Dedifferentiated amniotic fluid mesenchymal stem cell (primary cell): ENCODE data around the gene SLCO3A1.

Experiments
- DNase-seq: peaks from one replicate; pipeline ENCODE4 v3.0.0-alpha.2; 2016; ENCODE audit errors: extremely low spot score

Gene SLCO3A1

GRCh38 chr15:92002666-92003065, 149.2 kb downstream of the SLCO3A1 start:
- DNase-seq, result no peak

GRCh38 chr15:92003515-92004067, 150.1 kb downstream of the SLCO3A1 start:
- DNase-seq, result no peak

- DNase-seq, result no peak
Observed at GRCh38 chr15:92005154-92005553, 151.6 kb downstream of the SLCO3A1 start.

DNA sequence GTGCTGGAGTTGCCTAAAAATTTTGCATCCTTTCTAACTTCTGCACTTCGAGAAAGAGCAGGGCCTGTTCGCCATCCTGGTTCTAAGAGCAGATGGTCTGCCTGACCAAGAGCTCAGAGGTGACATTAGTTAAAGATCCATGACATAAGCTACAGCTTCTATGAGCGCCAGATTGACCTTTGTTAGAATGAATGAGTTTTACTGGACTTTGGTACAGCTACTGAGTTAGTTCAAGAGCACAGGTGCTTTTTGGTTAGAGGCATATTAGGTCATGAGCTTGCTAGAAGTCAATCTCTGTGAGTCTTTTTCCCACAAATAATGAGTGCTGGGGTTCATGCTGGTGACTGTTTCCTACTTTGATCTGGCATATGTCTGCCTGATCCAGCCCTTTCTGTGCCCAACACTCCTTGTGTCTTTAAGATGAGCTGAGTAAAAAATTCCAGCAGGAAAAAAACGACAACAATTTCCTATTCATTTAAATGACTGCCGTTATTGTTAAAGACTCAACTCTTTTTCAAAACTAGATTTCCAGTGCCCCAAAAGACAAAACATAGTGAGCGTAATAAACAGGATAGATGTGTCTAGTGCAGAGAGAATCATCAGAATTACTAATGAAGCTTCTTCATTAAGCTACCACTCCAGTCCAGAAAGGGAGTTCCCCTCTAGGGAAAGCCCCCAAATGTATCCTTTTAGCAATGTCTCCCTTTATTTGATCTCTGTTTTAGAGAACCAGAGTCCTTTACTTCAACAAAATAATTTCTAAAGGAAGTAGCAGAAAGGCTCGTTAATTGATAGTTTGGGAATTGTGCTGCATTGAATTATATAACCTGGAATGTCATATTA, 152.9 kb downstream of the SLCO3A1 start:
- no peak for DNase-seq

- no peak for DNase-seq
Observed at GRCh38 chr15:92009162-92009561, 155.7 kb downstream of the SLCO3A1 start.

DNA sequence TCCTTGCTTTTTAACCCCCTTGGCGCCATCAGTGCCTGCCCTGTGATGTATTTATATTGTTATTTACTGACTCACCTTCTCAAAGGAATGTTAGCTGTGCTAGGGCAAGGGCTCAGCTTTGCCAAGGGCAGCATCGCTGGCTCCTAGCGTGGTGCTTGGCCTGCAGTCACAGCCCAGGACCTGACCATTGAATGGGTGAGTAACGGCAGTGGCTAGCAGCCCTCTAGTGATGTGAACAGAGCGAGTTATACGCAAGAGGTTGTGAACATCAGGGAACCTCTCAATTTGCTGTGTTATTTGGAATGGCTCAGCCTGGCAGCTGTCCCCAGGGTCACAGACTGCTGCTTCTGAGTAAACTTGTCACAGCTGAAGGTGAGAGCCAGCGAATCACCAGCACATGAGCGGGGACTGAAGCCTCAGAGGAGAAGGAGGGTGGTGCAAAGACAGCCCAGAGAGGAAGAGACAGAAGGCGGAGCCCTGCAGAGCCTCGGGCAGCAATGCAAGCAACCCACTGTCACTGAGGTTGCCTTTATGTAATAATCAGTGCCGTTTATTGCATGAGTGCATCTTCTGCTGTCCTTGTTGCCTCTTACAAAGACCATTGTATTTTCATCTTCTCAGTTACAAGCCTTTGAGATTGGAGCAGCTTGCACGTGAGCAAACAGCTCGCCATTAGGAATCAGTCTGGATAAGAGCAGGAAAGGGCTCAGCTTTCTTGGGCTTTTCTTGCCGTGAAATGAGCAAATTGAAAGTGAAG, 158.3 kb downstream of the SLCO3A1 start:
- DNase-seq, result no peak

- no peak for DNase-seq
Observed at GRCh38 chr15:92012368-92012629, 158.8 kb downstream of the SLCO3A1 start.

DNA sequence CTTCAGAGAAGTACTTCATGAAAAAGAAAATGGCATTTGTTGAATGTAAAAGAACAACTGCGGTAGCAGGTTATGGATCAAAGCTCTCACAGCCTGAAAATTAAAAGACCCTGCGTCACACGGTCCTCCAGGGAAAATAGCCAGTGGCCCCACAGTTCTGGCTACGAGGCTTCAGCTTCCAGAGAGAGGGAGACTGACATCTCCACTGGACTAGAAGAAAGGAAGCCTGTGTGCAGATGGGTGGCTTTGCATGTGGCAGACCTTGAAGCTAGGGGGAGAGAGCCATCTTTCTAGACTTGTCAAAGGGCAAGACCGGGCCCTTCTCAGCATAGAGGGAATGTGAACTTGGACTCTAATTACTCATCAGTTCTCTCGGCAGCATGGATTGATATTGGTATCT, 159.4 kb downstream of the SLCO3A1 start:
- no peak for DNase-seq

GRCh38 chr15:92014281-92015030, 160.9 kb downstream of the SLCO3A1 start:
- DNase-seq, result no peak

- DNase-seq, result no peak
Observed at GRCh38 chr15:92017882-92018534, 164.5 kb downstream of the SLCO3A1 start.

- DNase-seq, result no peak
Observed at GRCh38 chr15:92018535-92019239, 165.2 kb downstream of the SLCO3A1 start.

DNA sequence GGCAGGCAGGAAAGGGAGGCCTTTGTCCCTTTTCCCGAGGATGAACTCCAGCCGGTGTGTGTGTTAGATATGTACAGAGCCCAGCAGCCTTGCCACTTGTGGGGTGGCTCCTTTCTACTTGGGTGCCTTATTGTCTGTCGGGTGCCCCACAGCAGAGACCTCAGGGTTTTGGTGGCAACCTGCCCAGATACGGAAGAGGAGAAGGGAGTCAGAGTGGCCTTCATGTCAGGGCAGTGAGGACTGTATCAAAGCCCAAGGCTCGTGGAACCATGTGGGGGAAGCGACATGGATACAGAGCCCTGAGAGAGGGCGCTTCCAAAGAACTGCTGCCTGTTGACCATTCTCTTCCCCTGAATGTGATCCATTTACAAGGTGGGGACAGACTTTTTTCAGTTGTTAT, 166.2 kb downstream of the SLCO3A1 start:
- DNase-seq, result no peak

DNA sequence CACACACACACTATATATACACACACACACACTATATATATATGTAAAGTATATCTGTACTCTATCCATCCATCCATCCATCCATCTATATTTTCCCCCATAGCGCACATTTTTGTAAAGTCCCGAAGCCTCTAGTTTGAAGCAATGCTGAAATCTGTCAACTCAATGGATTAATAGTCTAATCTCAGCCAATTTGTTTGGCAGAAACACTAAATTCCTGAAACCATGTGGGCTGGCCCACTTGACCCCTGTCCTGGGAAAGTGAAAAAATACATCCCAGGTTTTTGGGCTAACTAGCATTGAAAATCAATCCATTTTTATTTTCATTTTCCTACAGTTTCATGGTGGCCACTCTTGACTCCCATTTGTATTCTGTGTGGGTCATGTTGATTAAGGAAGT, 166.7 kb downstream of the SLCO3A1 start:
- DNase-seq, result no peak

- peak; percentile 46 for DNase-seq
Observed at GRCh38 chr15:92020804-92021203, 167.3 kb downstream of the SLCO3A1 start.

DNA sequence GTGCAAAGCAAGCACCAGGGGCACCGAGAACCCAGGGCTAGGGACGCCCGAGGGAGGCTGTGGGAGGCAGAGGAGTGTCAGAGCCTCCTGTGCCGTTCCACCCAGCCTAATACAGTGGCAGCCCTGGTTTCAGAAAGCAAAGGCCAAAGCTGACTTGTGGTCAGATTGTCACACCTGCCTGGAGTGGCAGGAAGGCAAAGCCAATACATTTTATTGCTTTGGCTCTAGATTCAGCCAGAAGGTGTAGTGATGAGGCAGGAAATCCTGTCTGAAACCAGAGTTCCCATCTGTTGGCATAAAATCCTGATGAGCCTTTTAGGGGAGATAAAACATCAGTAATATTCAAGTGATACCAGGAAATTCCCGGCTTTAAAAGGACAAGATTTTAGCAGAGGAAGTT, 168.3 kb downstream of the SLCO3A1 start:
- no peak for DNase-seq

GRCh38 chr15:92023965-92024364, 170.5 kb downstream of the SLCO3A1 start:
- DNase-seq, result peak; percentile 34

DNA sequence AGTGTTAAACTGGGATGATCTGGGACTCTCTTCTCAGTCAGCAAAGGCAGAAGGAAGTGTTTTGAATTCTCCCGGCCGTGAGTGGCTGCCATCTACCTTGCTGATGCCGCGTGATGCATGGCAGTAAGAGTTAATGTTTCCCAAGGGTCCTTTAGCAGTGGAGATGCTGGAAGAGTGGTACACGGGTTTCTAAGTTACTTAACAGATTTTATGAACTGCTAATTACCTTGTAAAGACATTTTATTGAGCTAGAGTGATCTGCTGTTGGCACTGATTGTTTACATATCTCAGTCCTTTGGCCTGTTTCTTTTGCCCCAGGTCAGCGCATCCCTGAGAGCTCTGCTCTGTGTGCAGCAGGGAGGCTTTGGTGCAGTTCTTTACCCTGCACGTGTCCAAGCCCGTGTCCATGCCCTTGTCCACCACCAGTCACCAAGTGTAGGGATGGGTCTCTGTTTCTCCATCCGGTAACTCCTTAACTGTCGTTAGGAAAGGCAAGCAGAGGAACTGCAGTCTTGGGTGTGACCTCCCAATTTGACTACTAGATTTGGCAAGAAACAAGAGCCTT, 172.3 kb downstream of the SLCO3A1 start:
- DNase-seq, result no peak

- no peak for DNase-seq
Observed at GRCh38 chr15:92028389-92028724, 174.8 kb downstream of the SLCO3A1 start.

GRCh38 chr15:92029767-92030166, 176.3 kb downstream of the SLCO3A1 start:
- DNase-seq, result no peak

GRCh38 chr15:92033314-92033713, 179.8 kb downstream of the SLCO3A1 start:
- no peak for DNase-seq

DNA sequence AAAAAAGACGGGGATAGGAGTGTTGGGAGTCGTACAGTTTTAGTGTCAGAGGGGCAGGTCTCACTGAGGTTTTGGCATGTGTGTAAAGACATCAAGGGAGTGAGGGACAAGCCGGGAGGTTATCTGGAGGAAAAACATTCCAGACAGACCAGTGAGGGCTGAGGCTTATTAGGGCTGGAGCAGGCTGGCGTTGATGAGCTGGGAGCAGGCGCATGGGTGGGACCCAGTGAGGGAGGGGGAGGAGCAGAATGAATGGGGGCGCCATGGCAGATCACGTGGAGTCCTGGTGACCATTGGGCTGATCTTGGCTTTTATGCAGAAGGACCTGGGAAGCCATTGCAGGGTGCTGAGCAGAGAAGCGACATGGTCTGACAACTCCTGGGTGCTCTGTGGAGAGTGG, 180.2 kb downstream of the SLCO3A1 start:
- DNase-seq, result no peak
